ENCODE results near the gene PNN. TPM values are rescaled to one million over a fixed set of nuclear protein-coding genes. Genes with fewer than 3 reads are reported as not detected.
"Not testable (repeated sequence)": the region's sequence is repeated elsewhere in the genome, so short reads cannot be mapped to it uniquely, and the experiment has no call there.

The PNN gene
- total RNA-seq, 1 donor from 2014 or later = 54.5 TPM

- Histone ChIP-seq H3K4me1 (no peaks in the 10 kb centered on the region), H3K4me3 (no peak overlapping the region), H3K9me3 (no peaks in the 10 kb centered on the region), H3K27me3 (no peaks in the 10 kb centered on the region), H3K27ac (no peak overlapping the region), H3K36me3 (no peaks in the 10 kb centered on the region)
- TF ChIP-seq POLR2A (IDR thresholded peaks at IDR 0.05) (no peak), POLR2AphosphoS5 (IDR thresholded peaks at IDR 0.05; ENCODE audit: insufficient read depth in 1 of 2, low read depth in 1 of 2) (no peak), CTCF (IDR thresholded peaks at IDR 0.05) (no peak)
- no peak for DNase-seq (ENCODE audit: extremely low spot score in 2 of 2)
- intact Hi-C loops (cut with DNase I) = no loop called here
These were observed 54.6 kb downstream of the PNN start for GRCh38 chr14:39229601-39230110.

GRCh38 chr14:39230416-39231035, 55.5 kb downstream of the PNN start:
- Histone ChIP-seq H3K27me3 (no peaks in the 10 kb centered on the region), H3K9me3 (no peaks in the 10 kb centered on the region), H3K36me3 (no peaks in the 10 kb centered on the region), H3K27ac (no peak overlapping the region), H3K4me1 (no peaks in the 10 kb centered on the region), H3K4me3 (no peak overlapping the region)
- intact Hi-C loops (cut with DNase I) = no loop called here
- DNase-seq (ENCODE audit: extremely low spot score in 2 of 2) = no peak
- TF ChIP-seq CTCF (IDR thresholded peaks at IDR 0.05) = no peak
- TF ChIP-seq POLR2AphosphoS5 (IDR thresholded peaks at IDR 0.05; ENCODE audit: insufficient read depth in 1 of 2, low read depth in 1 of 2) = no peak
- no peak for TF ChIP-seq POLR2A (IDR thresholded peaks at IDR 0.05)

DNA sequence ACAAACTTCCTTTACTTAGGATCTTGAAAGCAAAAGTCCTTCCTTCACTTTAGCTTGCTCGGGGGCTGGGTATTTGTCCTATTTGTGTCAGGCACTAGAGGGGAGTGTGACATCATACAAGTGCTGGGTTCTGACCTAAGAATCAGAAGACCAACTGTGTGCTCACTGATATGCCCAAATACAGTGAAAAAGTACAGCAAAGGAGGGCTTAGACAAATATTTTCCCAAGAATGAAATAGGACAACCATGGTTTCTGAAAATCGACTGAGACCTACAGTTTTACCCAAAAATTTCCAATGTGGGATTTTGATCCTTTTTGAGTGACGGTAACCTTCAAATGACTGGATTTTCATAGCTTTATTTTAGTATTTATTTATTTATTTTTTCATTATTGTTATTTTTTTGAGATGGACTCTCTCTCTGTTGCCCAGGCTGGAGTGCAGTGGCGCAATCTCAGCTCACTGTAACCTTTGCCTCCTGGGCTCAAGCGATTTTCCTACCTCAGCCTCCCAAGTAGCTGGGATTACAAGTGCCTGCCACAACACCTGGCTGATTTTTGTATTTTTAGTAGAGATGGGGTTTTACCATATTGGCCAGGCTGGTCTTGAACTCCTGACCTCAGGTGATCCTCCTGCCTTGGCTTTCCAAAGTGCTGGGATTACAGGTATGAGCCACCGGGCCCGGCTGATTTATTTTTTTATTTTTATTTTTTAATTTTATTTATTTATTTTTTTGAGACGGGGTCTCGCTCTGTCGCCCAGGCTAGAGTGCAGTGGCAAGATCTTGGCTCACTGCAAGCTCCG, 56.9 kb downstream of the PNN start:
- H3K4me3 ChIP-seq; intact Hi-C loops (cut with DNase I); H3K27ac ChIP-seq; H3K36me3 ChIP-seq; H3K9me3 ChIP-seq; DNase-seq (ENCODE audit: extremely low spot score in 2 of 2); H3K27me3 ChIP-seq; H3K4me1 ChIP-seq: not testable (repeated sequence)

Other genes with a start within 250 kb of the PNN start
- gene SEC23A, start 72.0 kb upstream of the PNN start, total RNA-seq = 54.8 TPM
- 25.5 TPM for gene GEMIN2, start 60.9 kb upstream of the PNN start, total RNA-seq
- 12.5 TPM for gene TRAPPC6B, start 4.9 kb upstream of the PNN start, total RNA-seq
- 25.3 TPM for gene MIA2, start 58.7 kb downstream of the PNN start, total RNA-seq